Measurements from ENCODE around the gene AKIP1. TPM values are rescaled to one million over a fixed set of nuclear protein-coding genes. Genes with fewer than 3 reads are reported as not detected.

AKIP1 gene, protein sequence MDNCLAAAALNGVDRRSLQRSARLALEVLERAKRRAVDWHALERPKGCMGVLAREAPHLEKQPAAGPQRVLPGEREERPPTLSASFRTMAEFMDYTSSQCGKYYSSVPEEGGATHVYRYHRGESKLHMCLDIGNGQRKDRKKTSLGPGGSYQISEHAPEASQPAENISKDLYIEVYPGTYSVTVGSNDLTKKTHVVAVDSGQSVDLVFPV
- 31.4 TPM for polyA plus RNA-seq (2013, experiment 1 of 2)
- 30.7 TPM for polyA plus RNA-seq (2013, experiment 2 of 2)

DNA sequence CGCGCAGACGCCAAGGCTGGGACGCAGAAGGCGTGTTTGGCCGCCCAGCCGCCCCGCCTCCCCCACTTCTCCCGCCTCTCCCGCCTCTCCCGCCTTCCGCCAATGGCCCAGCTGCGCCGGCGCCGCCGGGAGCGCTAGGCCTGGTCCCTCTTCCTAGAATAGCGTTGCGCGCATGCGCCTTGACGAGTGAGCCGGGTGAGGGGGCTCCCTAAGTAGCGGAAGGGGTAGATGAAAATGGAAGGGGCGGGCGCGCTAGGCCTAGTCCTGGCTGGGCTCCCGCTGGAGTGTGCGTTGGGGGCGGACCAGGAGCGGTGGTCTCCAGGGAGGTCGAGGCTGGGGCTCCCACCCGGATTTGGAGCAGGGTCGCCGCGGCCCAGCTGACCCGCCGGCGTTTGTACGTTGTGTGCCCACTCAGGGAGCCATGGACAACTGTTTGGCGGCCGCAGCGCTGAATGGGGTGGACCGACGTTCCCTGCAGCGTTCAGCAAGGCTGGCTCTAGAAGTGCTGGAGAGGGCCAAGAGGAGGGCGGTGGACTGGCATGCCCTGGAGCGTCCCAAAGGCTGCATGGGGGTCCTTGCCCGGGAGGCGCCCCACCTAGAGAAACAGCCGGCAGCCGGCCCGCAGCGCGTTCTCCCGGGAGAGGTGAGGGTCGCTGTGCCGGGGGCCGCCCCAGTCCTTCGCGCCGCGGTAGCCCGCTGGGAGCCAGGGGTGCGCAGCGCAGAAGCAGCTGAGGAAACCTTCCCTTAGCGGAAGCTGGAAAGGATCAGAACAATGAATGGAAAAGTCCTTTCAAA is at the start of gene AKIP1:
Gene AKIP1, plus strand, starts transcription at position 161 of the 795 bp plus-strand sequence. Its CDS starts 261 bp downstream, at position 422.
- Histone ChIP-seq H2AFZ (ENCODE audit: low read depth, low read length) (peak within 1 kb of the TSS; percentile 79), H3K4ac (ENCODE audit: low read depth in 1 of 2, low read length in 2 of 2) (peak within 1 kb of the TSS; percentile 54 to 99), H3K18ac (ENCODE audit: low read depth in 1 of 2, low read length in 2 of 2) (peak within 1 kb of the TSS; percentile 71 to 99), H2BK15ac (ENCODE audit: low read depth, poor library complexity, severe bottlenecking) (peak within 1 kb of the TSS; percentile 92), H3K79me1 (replicated peaks; ENCODE audit: low read length, poor library complexity, severe bottlenecking) (peaks cover 6% of the 10 kb centered on the region), H2AK5ac (ENCODE audit: low read length, severe bottlenecking) (no peak within 1 kb of the TSS), H4K91ac (ENCODE audit: low read length) (peak within 1 kb of the TSS; percentile 67), H3K9me3 (ENCODE audit: control insufficient read depth, low read length) (no peaks in the 10 kb centered on the region), H3K27me3 (ENCODE audit: control insufficient read depth in 1 of 2, insufficient read depth in 1 of 2, low read length in 2 of 2) (no peaks in the 10 kb centered on the region), H3K4me2 (ENCODE audit: low read length, poor library complexity, severe bottlenecking) (peak within 1 kb of the TSS; percentile 88), H3K14ac (ENCODE audit: low read length in 2 of 2) (peak within 1 kb of the TSS in 1 of 2 experiments; percentile 95), H3K4me3 (ENCODE audit: insufficient read depth in 1 of 2, low read depth in 1 of 2, low read length in 2 of 2) (peak within 1 kb of the TSS; percentile 81 to 89), H3K27ac (ENCODE audit: low read length, poor library complexity, severe bottlenecking) (peak within 1 kb of the TSS; percentile 86), H3K23ac (ENCODE audit: low read length in 2 of 2) (peak within 1 kb of the TSS in 1 of 2 experiments; percentile 92), H2BK12ac (ENCODE audit: low read length in 2 of 2) (peak within 1 kb of the TSS; percentile 42 to 80), H2BK120ac (ENCODE audit: low read depth, low read length) (peak within 1 kb of the TSS; percentile 91), H3K36me3 (ENCODE audit: control insufficient read depth in 1 of 2, insufficient read depth in 2 of 2, low read depth in 1 of 2, low read length in 2 of 2) (peaks cover 0 to 17% of the 10 kb centered on the region in 2 experiments), H2BK5ac (ENCODE audit: low read depth, low read length, poor library complexity, severe bottlenecking) (no peak within 1 kb of the TSS), H3K4me1 (ENCODE audit: control insufficient read depth, insufficient read depth, low read depth, low read length) (peaks cover 12% of the 10 kb centered on the region), H4K8ac (ENCODE audit: low read length) (peak within 1 kb of the TSS; percentile 97), H3K9ac (ENCODE audit: low read length) (peak within 1 kb of the TSS; percentile 95)
- WGBS = under 1% methylated on average over 66 of the region's 68 CpGs
- peak; percentile 97 for DNase-seq

DNA sequence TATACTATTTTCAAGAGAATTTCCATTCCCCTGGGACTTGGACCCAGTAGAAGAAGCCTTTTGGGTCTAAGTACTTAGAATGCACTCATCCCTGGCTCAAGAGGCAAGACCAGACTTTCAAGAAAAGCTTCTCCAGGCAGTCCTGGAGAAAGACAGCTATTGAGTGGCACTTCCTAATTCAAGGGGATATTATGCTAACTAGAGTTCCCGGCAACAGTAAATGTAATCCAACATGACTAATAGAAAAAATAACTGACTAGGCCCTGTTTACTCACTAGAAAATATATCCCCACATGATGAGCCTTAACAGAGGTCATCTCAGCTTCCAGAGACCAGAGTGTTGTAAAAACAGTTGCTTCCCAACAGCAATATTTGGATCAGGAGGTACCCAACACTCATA is 47.2 kb upstream of the AKIP1 start:
- no peak overlapping the region for H2BK120ac ChIP-seq (ENCODE audit: low read depth, low read length)
- H2AFZ ChIP-seq (ENCODE audit: low read depth, low read length) = no peak overlapping the region
- H4K91ac ChIP-seq (ENCODE audit: low read length) = no peak overlapping the region
- no peaks in the 10 kb centered on the region for H3K27me3 ChIP-seq (ENCODE audit: control insufficient read depth in 1 of 2, insufficient read depth in 1 of 2, low read length in 2 of 2)
- peak overlapping the region in 1 of 2 experiments; percentile 64 for H3K4ac ChIP-seq (ENCODE audit: low read depth in 1 of 2, low read length in 2 of 2)
- no peak overlapping the region for H2BK15ac ChIP-seq (ENCODE audit: low read depth, poor library complexity, severe bottlenecking)
- no peak overlapping the region for H2BK12ac ChIP-seq (ENCODE audit: low read length in 2 of 2)
- H3K36me3 ChIP-seq (ENCODE audit: control insufficient read depth in 1 of 2, insufficient read depth in 2 of 2, low read depth in 1 of 2, low read length in 2 of 2) = no peaks in the 10 kb centered on the region
- H3K4me3 ChIP-seq (ENCODE audit: insufficient read depth in 1 of 2, low read depth in 1 of 2, low read length in 2 of 2) = peak overlapping the region in 1 of 2 experiments; percentile 46
- peak overlapping the region; percentile 22 for H3K4me2 ChIP-seq (ENCODE audit: low read length, poor library complexity, severe bottlenecking)
- no peak overlapping the region for H3K23ac ChIP-seq (ENCODE audit: low read length in 2 of 2)
- H3K9me3 ChIP-seq (ENCODE audit: control insufficient read depth, low read length) = no peaks in the 10 kb centered on the region
- no peak overlapping the region for H2AK5ac ChIP-seq (ENCODE audit: low read length, severe bottlenecking)
- H3K4me1 ChIP-seq (ENCODE audit: control insufficient read depth, insufficient read depth, low read depth, low read length) = peaks cover 7% of the 10 kb centered on the region
- H4K8ac ChIP-seq (ENCODE audit: low read length) = no peak overlapping the region
- peaks cover 22% of the 10 kb centered on the region for H3K79me1 ChIP-seq (replicated peaks; ENCODE audit: low read length, poor library complexity, severe bottlenecking)
- WGBS = 35% methylated on average over 1 of the region's 1 CpG
- no peak overlapping the region for H3K14ac ChIP-seq (ENCODE audit: low read length in 2 of 2)
- DNase-seq = peak; percentile 65
- H3K27ac ChIP-seq (ENCODE audit: low read length, poor library complexity, severe bottlenecking) = peak overlapping the region; percentile 72
- no peak overlapping the region for H3K18ac ChIP-seq (ENCODE audit: low read depth in 1 of 2, low read length in 2 of 2)
- no peak overlapping the region for H2BK5ac ChIP-seq (ENCODE audit: low read depth, low read length, poor library complexity, severe bottlenecking)
- H3K9ac ChIP-seq (ENCODE audit: low read length) = peak overlapping the region; percentile 83

- Histone ChIP-seq H3K4me2 (ENCODE audit: low read length, poor library complexity, severe bottlenecking) (no peak overlapping the region), H2BK15ac (ENCODE audit: low read depth, poor library complexity, severe bottlenecking) (no peak overlapping the region), H3K14ac (ENCODE audit: low read length in 2 of 2) (no peak overlapping the region), H2BK12ac (ENCODE audit: low read length in 2 of 2) (no peak overlapping the region), H3K9ac (ENCODE audit: low read length) (peak overlapping the region; percentile 11), H3K9me3 (ENCODE audit: control insufficient read depth, low read length) (no peaks in the 10 kb centered on the region), H3K27me3 (ENCODE audit: control insufficient read depth in 1 of 2, insufficient read depth in 1 of 2, low read length in 2 of 2) (no peaks in the 10 kb centered on the region), H3K4me1 (ENCODE audit: control insufficient read depth, insufficient read depth, low read depth, low read length) (peaks cover 7% of the 10 kb centered on the region), H3K27ac (ENCODE audit: low read length, poor library complexity, severe bottlenecking) (no peak overlapping the region), H3K23ac (ENCODE audit: low read length in 2 of 2) (no peak overlapping the region), H3K4me3 (ENCODE audit: insufficient read depth in 1 of 2, low read depth in 1 of 2, low read length in 2 of 2) (no peak overlapping the region), H3K36me3 (ENCODE audit: control insufficient read depth in 1 of 2, insufficient read depth in 2 of 2, low read depth in 1 of 2, low read length in 2 of 2) (no peaks in the 10 kb centered on the region), H3K4ac (ENCODE audit: low read depth in 1 of 2, low read length in 2 of 2) (no peak overlapping the region), H2BK5ac (ENCODE audit: low read depth, low read length, poor library complexity, severe bottlenecking) (no peak overlapping the region), H2AK5ac (ENCODE audit: low read length, severe bottlenecking) (no peak overlapping the region), H3K79me1 (replicated peaks; ENCODE audit: low read length, poor library complexity, severe bottlenecking) (peaks cover 19% of the 10 kb centered on the region), H2AFZ (ENCODE audit: low read depth, low read length) (no peak overlapping the region), H4K91ac (ENCODE audit: low read length) (no peak overlapping the region), H3K18ac (ENCODE audit: low read depth in 1 of 2, low read length in 2 of 2) (no peak overlapping the region), H4K8ac (ENCODE audit: low read length) (no peak overlapping the region), H2BK120ac (ENCODE audit: low read depth, low read length) (no peak overlapping the region)
- no peak for DNase-seq
Measured at GRCh38 chr11:8865304-8865703, 45.7 kb upstream of the AKIP1 start.

- Histone ChIP-seq H3K4ac (ENCODE audit: low read depth in 1 of 2, low read length in 2 of 2) (no peak overlapping the region), H3K4me2 (ENCODE audit: low read length, poor library complexity, severe bottlenecking) (no peak overlapping the region), H4K8ac (ENCODE audit: low read length) (no peak overlapping the region), H3K27me3 (ENCODE audit: control insufficient read depth in 1 of 2, insufficient read depth in 1 of 2, low read length in 2 of 2) (no peaks in the 10 kb centered on the region), H3K23ac (ENCODE audit: low read length in 2 of 2) (no peak overlapping the region), H3K18ac (ENCODE audit: low read depth in 1 of 2, low read length in 2 of 2) (no peak overlapping the region), H2AK5ac (ENCODE audit: low read length, severe bottlenecking) (peak overlapping the region; percentile 4), H2AFZ (ENCODE audit: low read depth, low read length) (no peak overlapping the region), H3K4me1 (ENCODE audit: control insufficient read depth, insufficient read depth, low read depth, low read length) (peaks cover 7% of the 10 kb centered on the region), H3K14ac (ENCODE audit: low read length in 2 of 2) (no peak overlapping the region), H2BK120ac (ENCODE audit: low read depth, low read length) (no peak overlapping the region), H3K27ac (ENCODE audit: low read length, poor library complexity, severe bottlenecking) (no peak overlapping the region), H2BK15ac (ENCODE audit: low read depth, poor library complexity, severe bottlenecking) (no peak overlapping the region), H3K9me3 (ENCODE audit: control insufficient read depth, low read length) (no peaks in the 10 kb centered on the region), H4K91ac (ENCODE audit: low read length) (no peak overlapping the region), H2BK12ac (ENCODE audit: low read length in 2 of 2) (no peak overlapping the region), H2BK5ac (ENCODE audit: low read depth, low read length, poor library complexity, severe bottlenecking) (no peak overlapping the region), H3K79me1 (replicated peaks; ENCODE audit: low read length, poor library complexity, severe bottlenecking) (peaks cover 18% of the 10 kb centered on the region), H3K36me3 (ENCODE audit: control insufficient read depth in 1 of 2, insufficient read depth in 2 of 2, low read depth in 1 of 2, low read length in 2 of 2) (no peaks in the 10 kb centered on the region), H3K4me3 (ENCODE audit: insufficient read depth in 1 of 2, low read depth in 1 of 2, low read length in 2 of 2) (no peak overlapping the region), H3K9ac (ENCODE audit: low read length) (peak overlapping the region; percentile 16)
- DNase-seq = peak; percentile 19
- WGBS = 80% methylated on average over 3 of the region's 6 CpGs
Measured at GRCh38 chr11:8867035-8867434, 44.0 kb upstream of the AKIP1 start.
